Vagina (tissue), 2 donors: ENCODE measurements around the gene KAZALD1.

Experiments
- CTCF ChIP-seq, 3 experiments: fragments of 450-650 bp in 2 of 3; fragments of 200-600 bp in 1 of 3; sonication (generic) in 1 of 3; IDR thresholded peaks; one replicate each; pipeline ENCODE4 v1.5.1; 2017 to 2019; ENCODE audit warnings: antibody characterized with exemption in 3 of 3, mild to moderate bottlenecking in 2 of 3, moderate library complexity in 2 of 3
- POLR2A ChIP-seq, 2 donors: fragments of 450-650 bp; IDR thresholded peaks; one replicate each; pipeline ENCODE4 v1.6.1; 2017; ENCODE audit warnings: antibody characterized with exemption in 2 of 2, mild to moderate bottlenecking in 2 of 2, moderate library complexity in 2 of 2

DNA sequence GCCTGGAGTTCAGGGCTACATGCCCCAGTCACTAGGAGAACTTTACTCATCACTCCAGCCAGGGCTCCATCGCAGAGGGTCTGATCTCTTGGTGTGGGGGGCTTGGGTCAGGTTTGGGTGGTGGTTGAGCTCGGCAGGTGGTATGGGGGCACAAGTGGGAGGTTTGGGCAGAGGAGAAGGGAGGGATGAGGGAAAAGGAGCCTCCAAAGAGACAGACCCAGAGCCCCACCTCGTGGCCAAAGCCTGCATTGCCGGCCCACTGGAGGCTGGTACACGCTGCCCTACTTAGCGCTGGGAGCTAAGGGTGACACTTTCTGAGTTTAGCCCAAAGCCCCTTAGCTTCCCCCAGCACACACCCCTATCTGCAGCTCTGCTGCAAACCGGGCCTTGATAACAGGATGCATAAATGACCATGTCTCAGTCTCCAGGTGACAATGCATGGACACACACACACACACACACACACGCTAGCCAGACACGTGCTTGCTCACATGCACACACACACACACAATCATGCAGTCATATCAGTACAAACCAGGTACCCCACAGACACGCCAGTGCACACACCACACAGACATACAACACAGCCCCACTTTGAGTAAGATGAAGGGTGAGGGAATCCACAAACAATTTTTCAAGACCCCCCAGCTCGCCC is 47.4 kb upstream of the KAZALD1 start:
- TF ChIP-seq CTCF (IDR thresholded peaks at IDR 0.05) (peak; percentile 86 to 89 (median 88)), POLR2A (IDR thresholded peaks at IDR 0.05) (no peak)
